Measurements from ENCODE around the gene AP1S3.
"Not testable (repeated sequence)": the region's sequence is repeated elsewhere in the genome, so short reads cannot be mapped to it uniquely, and the experiment has no call there.

The AP1S3 gene

GRCh38 chr2:223834431-223834830, 3.0 kb downstream of the AP1S3 start:
- DNase-seq = no peak
- Mint-ChIP-seq H3K4me3 (no peak overlapping the region), H3K4me1 (peaks cover 24% of the 10 kb centered on the region), H3K36me3 (peaks cover 6% of the 10 kb centered on the region), H3K27ac (no peak overlapping the region), H3K27me3 (peaks cover 5% of the 10 kb centered on the region), H3K9me3 (no peaks in the 10 kb centered on the region)
- CTCF ChIA-PET = no interaction called here

- Mint-ChIP-seq H3K4me1 (peaks cover 21% of the 10 kb centered on the region), H3K36me3 (peaks cover 6% of the 10 kb centered on the region), H3K27ac (no peak overlapping the region), H3K27me3 (peaks cover 5% of the 10 kb centered on the region), H3K9me3 (no peaks in the 10 kb centered on the region), H3K4me3 (no peak overlapping the region)
- no peak for DNase-seq
- CTCF ChIA-PET = no interaction called here
These were observed 5.0 kb downstream of the AP1S3 start for GRCh38 chr2:223832241-223832903.

- Mint-ChIP-seq H3K27me3 (no peaks in the 10 kb centered on the region), H3K9me3 (no peaks in the 10 kb centered on the region), H3K27ac (no peak overlapping the region), H3K36me3 (peaks cover 3% of the 10 kb centered on the region), H3K4me1 (peaks cover 3% of the 10 kb centered on the region), H3K4me3 (no peak overlapping the region)
- no peak for DNase-seq
- CTCF ChIA-PET = no interaction called here
These were observed 8.3 kb downstream of the AP1S3 start for GRCh38 chr2:223829128-223829527.

GRCh38 chr2:223828314-223828713, 9.1 kb downstream of the AP1S3 start:
- H3K27me3 Mint-ChIP-seq = no peaks in the 10 kb centered on the region
- CTCF ChIA-PET = no interaction called here

GRCh38 chr2:223826995-223827394, 10.4 kb downstream of the AP1S3 start:
- H3K27me3 Mint-ChIP-seq = no peaks in the 10 kb centered on the region
- CTCF ChIA-PET = interaction anchor here (1.0 kb wide), 1 partner anchor 10 kb away, joined by 3 read pairs; no protein-coding TSS in a partner anchor
- DNase-seq = no peak

More at GRCh38 chr2:223828314-223828713, 9.1 kb downstream of the AP1S3 start:
- H3K4me1 Mint-ChIP-seq = peaks cover 3% of the 10 kb centered on the region
- no peak overlapping the region for H3K4me3 Mint-ChIP-seq
- H3K27ac Mint-ChIP-seq = no peak overlapping the region
- H3K9me3 Mint-ChIP-seq = no peaks in the 10 kb centered on the region
- DNase-seq = no peak
- H3K36me3 Mint-ChIP-seq = peaks cover 2% of the 10 kb centered on the region

GRCh38 chr2:223824301-223824700, 13.1 kb downstream of the AP1S3 start:
- Mint-ChIP-seq H3K9me3 (no peaks in the 10 kb centered on the region), H3K4me1 (no peaks in the 10 kb centered on the region), H3K27ac (no peak overlapping the region), H3K27me3 (no peaks in the 10 kb centered on the region), H3K36me3 (peaks cover 6% of the 10 kb centered on the region), H3K4me3 (no peak overlapping the region)
- CTCF ChIA-PET = no interaction called here
- no peak for DNase-seq

More at GRCh38 chr2:223826995-223827394, 10.4 kb downstream of the AP1S3 start:
- H3K4me1 Mint-ChIP-seq = peaks cover 3% of the 10 kb centered on the region
- no peak overlapping the region for H3K4me3 Mint-ChIP-seq
- H3K36me3 Mint-ChIP-seq = peaks cover 2% of the 10 kb centered on the region
- no peak overlapping the region for H3K27ac Mint-ChIP-seq
- no peaks in the 10 kb centered on the region for H3K9me3 Mint-ChIP-seq

GRCh38 chr2:223822818-223823217, 14.6 kb downstream of the AP1S3 start:
- Mint-ChIP-seq H3K4me1 (no peaks in the 10 kb centered on the region), H3K27me3 (no peaks in the 10 kb centered on the region), H3K4me3 (no peak overlapping the region), H3K27ac (no peak overlapping the region), H3K9me3 (no peaks in the 10 kb centered on the region), H3K36me3 (peaks cover 3% of the 10 kb centered on the region)
- no peak for DNase-seq
- CTCF ChIA-PET = no interaction called here

- no peaks in the 10 kb centered on the region for H3K9me3 Mint-ChIP-seq
- no peak overlapping the region for H3K27ac Mint-ChIP-seq
- H3K27me3 Mint-ChIP-seq = no peaks in the 10 kb centered on the region
- no peak overlapping the region for H3K4me3 Mint-ChIP-seq
- no peak for DNase-seq
- CTCF ChIA-PET = no interaction called here
- peaks cover 3% of the 10 kb centered on the region for H3K36me3 Mint-ChIP-seq
- no peaks in the 10 kb centered on the region for H3K4me1 Mint-ChIP-seq
These were observed 16.8 kb downstream of the AP1S3 start for GRCh38 chr2:223820549-223820948.

- no peaks in the 10 kb centered on the region for H3K4me1 Mint-ChIP-seq
- H3K36me3 Mint-ChIP-seq = peaks cover 3% of the 10 kb centered on the region
- no peaks in the 10 kb centered on the region for H3K9me3 Mint-ChIP-seq
- no peak for DNase-seq
- H3K27me3 Mint-ChIP-seq = no peaks in the 10 kb centered on the region
- H3K4me3 Mint-ChIP-seq = no peak overlapping the region
- H3K27ac Mint-ChIP-seq = no peak overlapping the region
- CTCF ChIA-PET = no interaction called here
These were observed 17.5 kb downstream of the AP1S3 start for GRCh38 chr2:223819891-223820290.

GRCh38 chr2:223815884-223816570, 21.4 kb downstream of the AP1S3 start:
- H3K4me1 Mint-ChIP-seq = no peaks in the 10 kb centered on the region
- CTCF ChIA-PET = no interaction called here
- H3K9me3 Mint-ChIP-seq = no peaks in the 10 kb centered on the region
- H3K27ac Mint-ChIP-seq = no peak overlapping the region
- no peaks in the 10 kb centered on the region for H3K36me3 Mint-ChIP-seq
- no peak overlapping the region for H3K4me3 Mint-ChIP-seq
- no peaks in the 10 kb centered on the region for H3K27me3 Mint-ChIP-seq
- no peak for DNase-seq

GRCh38 chr2:223815186-223815883, 22.0 kb downstream of the AP1S3 start:
- Mint-ChIP-seq H3K36me3 (no peaks in the 10 kb centered on the region), H3K27me3 (no peaks in the 10 kb centered on the region), H3K4me1 (no peaks in the 10 kb centered on the region), H3K27ac (no peak overlapping the region), H3K4me3 (no peak overlapping the region), H3K9me3 (no peaks in the 10 kb centered on the region)
- CTCF ChIA-PET = no interaction called here
- DNase-seq = no peak

- CTCF ChIA-PET, H3K36me3 Mint-ChIP-seq, H3K27me3 Mint-ChIP-seq, H3K27ac Mint-ChIP-seq, H3K4me1 Mint-ChIP-seq, H3K9me3 Mint-ChIP-seq, DNase-seq, H3K4me3 Mint-ChIP-seq: not testable (repeated sequence)
These were observed 22.6 kb downstream of the AP1S3 start for GRCh38 chr2:223814764-223815163.

- Mint-ChIP-seq H3K36me3 (no peaks in the 10 kb centered on the region), H3K4me3 (no peak overlapping the region), H3K9me3 (no peaks in the 10 kb centered on the region), H3K4me1 (no peaks in the 10 kb centered on the region), H3K27ac (no peak overlapping the region), H3K27me3 (no peaks in the 10 kb centered on the region)
- DNase-seq = no peak
- CTCF ChIA-PET = no interaction called here
These were observed 24.1 kb downstream of the AP1S3 start for GRCh38 chr2:223813329-223813728.

GRCh38 chr2:223811757-223812156, 25.6 kb downstream of the AP1S3 start:
- Mint-ChIP-seq H3K27me3 (no peaks in the 10 kb centered on the region), H3K4me1 (no peaks in the 10 kb centered on the region), H3K9me3 (no peaks in the 10 kb centered on the region), H3K4me3 (no peak overlapping the region), H3K36me3 (no peaks in the 10 kb centered on the region), H3K27ac (no peak overlapping the region)
- CTCF ChIA-PET = no interaction called here
- DNase-seq = no peak

- no peaks in the 10 kb centered on the region for H3K9me3 Mint-ChIP-seq
- H3K36me3 Mint-ChIP-seq = no peaks in the 10 kb centered on the region
- no peak overlapping the region for H3K4me3 Mint-ChIP-seq
- H3K27ac Mint-ChIP-seq = no peak overlapping the region
- H3K27me3 Mint-ChIP-seq = no peaks in the 10 kb centered on the region
- DNase-seq = no peak
- H3K4me1 Mint-ChIP-seq = peaks cover 6% of the 10 kb centered on the region
- CTCF ChIA-PET = no interaction called here
These were observed 32.4 kb downstream of the AP1S3 start for GRCh38 chr2:223805008-223805407.
